Osteoblast (primary cell): ENCODE results near the gene TM6SF1. TPM values are rescaled to one million over a fixed set of nuclear protein-coding genes. Genes with fewer than 3 reads are reported as not detected.

Experiments
- DNase-seq: peaks from one replicate; pipeline ENCODE4 v3.0.0; 2011; ENCODE audit warnings: low spot score, mixed read lengths; ENCODE audit not compliant: insufficient read length; ENCODE audit errors: missing footprints
- H2AFZ ChIP-seq: 2 replicates; pipeline ENCODE4 v1.6.0; 2011; ENCODE audit warnings: mild to moderate bottlenecking, low read length
- H3K27ac ChIP-seq: 2 replicates; pipeline ENCODE4 v1.5.1; 2011; ENCODE audit warnings: mild to moderate bottlenecking, low read depth, low read length, moderate library complexity
- H3K27me3 ChIP-seq: 2 replicates; pipeline ENCODE4 v1.6.0; 2012; ENCODE audit warnings: mild to moderate bottlenecking, control low read depth, inconsistent platforms, low read length, moderate library complexity; ENCODE audit not compliant: insufficient read depth
- H3K36me3 ChIP-seq: 2 replicates; pipeline ENCODE4 v1.5.1; 2011; ENCODE audit warnings: mild to moderate bottlenecking, low read length, control low read depth, moderate library complexity; ENCODE audit not compliant: insufficient read depth
- H3K4me1 ChIP-seq: 2 replicates; pipeline ENCODE4 v1.5.1; 2011; ENCODE audit warnings: mild to moderate bottlenecking, low read length, control low read depth, moderate library complexity; ENCODE audit not compliant: insufficient read depth
- H3K4me2 ChIP-seq: 2 replicates; pipeline ENCODE4 v1.6.0; 2011; ENCODE audit warnings: mild to moderate bottlenecking, low read length; ENCODE audit not compliant: insufficient read depth
- H3K4me3 ChIP-seq: fragments of 200-600 bp; sonication (generic); 3 replicates; pipeline ENCODE4 v1.5.1; 2012; ENCODE audit warnings: mild to moderate bottlenecking, low read length, inconsistent platforms; ENCODE audit not compliant: insufficient read depth
- H3K79me2 ChIP-seq: 2 replicates; pipeline ENCODE4 v1.6.0; 2012; ENCODE audit warnings: mild to moderate bottlenecking, low read length, control low read depth, inconsistent platforms; ENCODE audit not compliant: insufficient read depth
- H3K9me3 ChIP-seq: 2 replicates; pipeline ENCODE4 v1.5.1; 2011; ENCODE audit warnings: low read depth, low read length, control low read depth
- H4K20me1 ChIP-seq: 2 replicates; pipeline ENCODE4 v1.6.0; 2012; ENCODE audit warnings: mild to moderate bottlenecking, low read length, control low read depth; ENCODE audit not compliant: insufficient read depth
- CTCF ChIP-seq: IDR thresholded peaks from 2 replicates; pipeline ENCODE4 v1.5.1; 2011; ENCODE audit warnings: mild to moderate bottlenecking, low read depth, low read length, moderate library complexity; ENCODE audit errors: extremely low read depth
- small RNA-seq: library from RNA; depleted of rRNA; stranded (forward); fragments of <200 nt; gene quantifications from one replicate; pipeline ENCODE3, GENCODE V24; 2012
- total RNA-seq: library from RNA; depleted of rRNA; stranded (reverse); fragments of >200 nt; gene quantifications from 2 replicates; pipeline ENCODE4 v1.2.3, GENCODE V29; 2012

Gene TM6SF1
- total RNA-seq, 1 donor = 0.36 TPM

GRCh38 chr15:83174891-83175290 is 67.4 kb downstream of the TM6SF1 start:
- no peaks in the 10 kb centered on the region for H3K36me3 ChIP-seq
- H3K4me2 ChIP-seq = no peak overlapping the region
- peaks cover 54% of the 10 kb centered on the region for H3K79me2 ChIP-seq
- no peaks in the 10 kb centered on the region for H3K4me1 ChIP-seq
- H3K9me3 ChIP-seq = no peaks in the 10 kb centered on the region
- no peak overlapping the region for H3K27ac ChIP-seq
- no peak overlapping the region for H2AFZ ChIP-seq
- no peak overlapping the region for H3K4me3 ChIP-seq
- TF ChIP-seq CTCF = no peak
- H4K20me1 ChIP-seq = peaks cover 13% of the 10 kb centered on the region
- DNase-seq = no peak
- no peaks in the 10 kb centered on the region for H3K27me3 ChIP-seq

- DNase-seq = no peak
- Histone ChIP-seq H3K27me3 (no peaks in the 10 kb centered on the region), H4K20me1 (peaks cover 3% of the 10 kb centered on the region), H2AFZ (no peak overlapping the region), H3K4me2 (no peak overlapping the region), H3K9me3 (no peaks in the 10 kb centered on the region), H3K4me1 (no peaks in the 10 kb centered on the region), H3K36me3 (no peaks in the 10 kb centered on the region), H3K4me3 (no peak overlapping the region), H3K27ac (no peak overlapping the region), H3K79me2 (peaks cover 45% of the 10 kb centered on the region)
- TF ChIP-seq CTCF = no peak
These were observed 70.9 kb downstream of the TM6SF1 start for GRCh38 chr15:83178390-83178789.

GRCh38 chr15:83178869-83179325 is 71.5 kb downstream of the TM6SF1 start:
- DNase-seq = no peak
- TF ChIP-seq CTCF = no peak
- Histone ChIP-seq H4K20me1 (peaks cover 3% of the 10 kb centered on the region), H3K4me3 (no peak overlapping the region), H3K36me3 (no peaks in the 10 kb centered on the region), H3K27me3 (no peaks in the 10 kb centered on the region), H3K79me2 (peaks cover 40% of the 10 kb centered on the region), H3K27ac (no peak overlapping the region), H2AFZ (no peak overlapping the region), H3K4me2 (no peak overlapping the region), H3K4me1 (no peaks in the 10 kb centered on the region), H3K9me3 (no peaks in the 10 kb centered on the region)

GRCh38 chr15:83185561-83185960 is 78.1 kb downstream of the TM6SF1 start:
- H4K20me1 ChIP-seq = no peaks in the 10 kb centered on the region
- no peaks in the 10 kb centered on the region for H3K9me3 ChIP-seq
- H3K4me2 ChIP-seq = no peak overlapping the region
- DNase-seq = no peak
- H3K27me3 ChIP-seq = no peaks in the 10 kb centered on the region
- TF ChIP-seq CTCF = no peak
- no peak overlapping the region for H3K27ac ChIP-seq
- no peak overlapping the region for H3K4me3 ChIP-seq
- H2AFZ ChIP-seq = no peak overlapping the region
- no peaks in the 10 kb centered on the region for H3K36me3 ChIP-seq
- no peaks in the 10 kb centered on the region for H3K4me1 ChIP-seq
- peaks cover 57% of the 10 kb centered on the region for H3K79me2 ChIP-seq

Small RNA genes within 50 kb of the gene (small RNA-seq; reads per million reads assigned to genes)
- 0.45 reads per million for gene MIR4515

Other genes with a start within 250 kb of the TM6SF1 start
- gene HOMER2, start 154.9 kb upstream of the TM6SF1 start, total RNA-seq = 7.7 and 11.6 TPM in 2 replicates
- 25.6 and 26.4 TPM in 2 replicates for gene RAMAC, start 121.4 kb upstream of the TM6SF1 start, total RNA-seq
- gene C15orf40, start 96.0 kb upstream of the TM6SF1 start, total RNA-seq = 10.9 and 13.4 TPM in 2 replicates
- 88.3 and 99.6 TPM in 2 replicates for gene BTBD1, start 40.4 kb upstream of the TM6SF1 start, total RNA-seq
- 27.5 and 42.4 TPM in 2 replicates for gene HDGFL3, start 100.2 kb downstream of the TM6SF1 start, total RNA-seq
- 3.3 and 3.5 TPM in 2 replicates for gene BNC1, start 177.0 kb downstream of the TM6SF1 start, total RNA-seq